ENCODE measurements around the gene TTI1.

TTI1 gene

DNA sequence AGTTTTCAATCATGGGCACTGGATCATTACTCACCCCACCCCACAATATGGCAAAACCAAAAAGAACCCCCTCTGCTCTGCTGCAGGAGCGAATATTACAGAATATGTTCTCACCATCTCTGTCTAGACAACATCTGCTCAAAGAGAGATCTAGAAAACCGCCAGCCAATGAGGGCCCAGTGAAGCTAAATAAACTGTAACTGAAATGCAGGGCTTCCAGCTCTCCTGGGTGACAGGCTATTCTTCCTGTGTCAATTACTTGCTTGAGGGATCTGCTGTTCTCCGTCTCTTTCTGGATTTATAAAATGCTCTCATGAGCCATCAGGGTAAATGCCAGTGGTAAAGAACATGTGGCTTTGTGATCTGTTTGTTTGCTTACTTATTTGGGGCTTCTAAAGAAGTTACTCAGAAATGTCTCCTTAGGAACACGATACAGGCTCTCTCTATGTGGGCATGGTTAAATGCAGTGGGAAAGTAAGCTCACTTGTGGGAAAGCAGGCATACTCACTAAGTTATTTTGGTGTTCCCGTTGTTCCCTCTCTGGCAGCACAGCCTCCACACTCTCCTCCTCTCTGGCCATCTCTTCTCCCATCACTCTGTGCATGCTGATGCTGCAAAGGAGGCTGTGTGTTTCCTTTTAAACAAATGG, 44.8 kb downstream of the TTI1 start:
- Histone ChIP-seq H3K4me1 (ENCODE audit: control insufficient read depth, insufficient read depth, low read length, unreplicated experiment) (peaks cover 35% of the 10 kb centered on the region), H3K79me2 (ENCODE audit: control insufficient read depth, insufficient read depth, low read length, unreplicated experiment) (no peaks in the 10 kb centered on the region), H3K27ac (ENCODE audit: low read depth, low read length) (no peak overlapping the region), H2AFZ (ENCODE audit: low read length, unreplicated experiment) (no peak overlapping the region), H3K27me3 (ENCODE audit: insufficient read depth, low read length) (no peaks in the 10 kb centered on the region), H3K36me3 (ENCODE audit: insufficient read depth, low read length) (no peaks in the 10 kb centered on the region), H3K4me3 (ENCODE audit: low read depth, low read length) (no peak overlapping the region)

DNA sequence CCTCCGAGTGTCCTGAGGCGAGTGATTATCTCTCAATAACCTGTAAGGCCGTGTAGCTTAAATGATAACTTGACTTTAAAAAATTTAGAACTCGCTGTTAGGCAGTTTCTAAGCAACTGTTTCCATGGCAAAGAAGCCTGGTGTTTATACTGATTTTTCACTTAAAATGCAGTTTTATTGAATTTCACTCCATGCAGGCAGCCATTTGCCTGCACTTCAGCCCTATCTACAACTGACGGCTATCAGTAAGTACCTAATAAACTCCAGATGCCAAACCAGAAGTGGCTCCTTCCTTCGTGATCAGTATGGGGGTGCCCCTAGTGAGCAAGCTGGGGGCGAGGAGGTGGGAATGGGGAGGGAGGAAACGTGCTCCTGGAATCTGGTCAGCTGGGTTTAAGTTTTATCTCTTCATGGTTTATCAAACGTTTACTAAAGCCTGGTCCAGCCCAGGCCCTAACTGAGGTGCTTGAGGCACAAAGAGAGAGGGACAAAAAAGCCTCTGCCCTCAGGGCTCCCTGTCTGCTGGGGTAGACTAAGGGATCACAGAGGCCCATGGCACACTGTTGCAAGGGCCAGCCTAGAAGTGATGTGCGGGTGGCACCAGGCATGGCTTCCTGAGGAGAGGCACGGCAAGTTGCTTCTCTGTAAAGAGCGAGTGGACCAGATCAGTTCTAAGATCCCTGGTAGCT, 45.5 kb downstream of the TTI1 start:
- Histone ChIP-seq H3K36me3 (ENCODE audit: insufficient read depth, low read length) (no peaks in the 10 kb centered on the region), H3K4me1 (ENCODE audit: control insufficient read depth, insufficient read depth, low read length, unreplicated experiment) (peaks cover 31% of the 10 kb centered on the region)

DNA sequence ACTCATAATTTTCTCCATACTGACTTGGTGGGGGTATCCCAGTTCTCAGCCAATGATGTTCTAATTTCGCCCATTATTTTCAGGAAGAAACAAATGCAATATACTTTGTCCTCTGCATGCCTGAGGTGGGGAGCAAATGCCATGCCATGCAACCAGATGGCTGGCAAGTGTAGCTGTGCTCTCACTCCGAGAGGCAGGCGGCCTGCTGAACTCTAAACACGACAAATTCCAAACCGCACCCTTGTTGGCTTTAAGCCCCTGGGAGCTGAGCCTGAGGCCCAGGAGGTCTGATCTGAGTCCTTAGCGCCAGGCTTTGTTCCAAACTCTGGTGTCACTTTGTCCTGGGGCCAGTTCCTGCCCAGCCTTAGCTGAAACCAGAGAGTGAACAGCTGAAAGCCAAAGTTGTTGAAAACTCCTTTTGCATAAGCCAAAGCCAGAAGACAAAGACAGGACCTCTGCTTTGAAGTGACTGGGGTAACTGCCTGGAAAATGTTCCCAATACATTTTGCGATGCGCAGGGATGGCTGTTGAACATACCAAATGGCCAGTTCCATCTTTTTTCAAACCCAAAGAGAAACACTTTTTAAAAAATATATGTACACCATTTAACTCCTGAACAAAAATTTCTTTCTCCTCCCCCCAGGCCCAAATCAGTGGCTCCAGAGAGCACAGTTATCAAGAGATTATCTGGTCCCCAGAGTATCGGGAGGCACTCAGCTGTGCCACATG, 46.2 kb downstream of the TTI1 start:
- no peaks in the 10 kb centered on the region for H3K36me3 ChIP-seq (ENCODE audit: insufficient read depth, low read length)
- no peak overlapping the region for H3K4me3 ChIP-seq (ENCODE audit: low read depth, low read length)
- no peaks in the 10 kb centered on the region for H3K79me2 ChIP-seq (ENCODE audit: control insufficient read depth, insufficient read depth, low read length, unreplicated experiment)
- peaks cover 27% of the 10 kb centered on the region for H3K4me1 ChIP-seq (ENCODE audit: control insufficient read depth, insufficient read depth, low read length, unreplicated experiment)
- H3K27me3 ChIP-seq (ENCODE audit: insufficient read depth, low read length) = no peaks in the 10 kb centered on the region
- no peak overlapping the region for H2AFZ ChIP-seq (ENCODE audit: low read length, unreplicated experiment)
- no peak overlapping the region for H3K27ac ChIP-seq (ENCODE audit: low read depth, low read length)

More for the DNA sequence above, 45.5 kb downstream of the TTI1 start:
- no peaks in the 10 kb centered on the region for H3K79me2 ChIP-seq (ENCODE audit: control insufficient read depth, insufficient read depth, low read length, unreplicated experiment)
- H3K4me3 ChIP-seq (ENCODE audit: low read depth, low read length) = no peak overlapping the region
- no peaks in the 10 kb centered on the region for H3K27me3 ChIP-seq (ENCODE audit: insufficient read depth, low read length)
- no peak overlapping the region for H2AFZ ChIP-seq (ENCODE audit: low read length, unreplicated experiment)
- H3K27ac ChIP-seq (ENCODE audit: low read depth, low read length) = no peak overlapping the region

DNA sequence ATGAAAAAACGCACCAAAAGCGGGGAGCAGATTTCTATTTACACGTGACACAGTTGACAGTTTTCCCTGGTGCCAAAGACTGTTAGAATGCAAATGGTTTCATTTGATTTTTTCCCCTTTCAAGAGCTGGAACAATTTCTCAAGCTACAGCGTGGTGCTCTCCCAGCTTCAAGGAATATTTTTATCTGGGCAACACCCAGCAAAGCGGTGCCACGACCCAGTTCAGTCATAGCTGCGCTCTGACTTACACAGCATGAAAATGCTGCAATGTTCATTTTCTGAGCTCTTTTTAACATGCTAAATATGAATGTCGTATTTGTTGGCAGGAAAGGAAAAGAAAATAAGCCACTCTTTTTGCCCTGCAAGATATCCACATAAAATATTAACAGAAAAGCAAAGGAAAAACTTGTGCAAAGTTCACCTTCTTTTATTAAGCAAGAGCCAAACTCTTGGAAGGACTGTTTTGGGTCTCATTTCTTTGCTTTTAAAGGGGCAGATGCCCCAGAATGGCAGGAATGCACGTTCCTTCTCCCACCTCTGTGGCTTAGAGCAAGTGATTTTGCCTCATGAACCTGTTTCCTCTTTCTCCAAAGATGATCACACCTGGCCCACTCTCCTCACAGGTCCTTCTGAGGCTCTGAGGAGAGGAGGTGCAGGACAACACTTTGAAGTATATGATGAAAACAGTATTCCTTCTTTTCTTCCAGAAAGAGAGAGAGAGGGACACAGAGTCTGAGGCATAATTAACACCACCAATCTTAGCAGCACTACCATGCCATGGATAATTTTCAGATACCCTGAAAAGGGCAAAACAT, 47.0 kb downstream of the TTI1 start:
- H3K79me2 ChIP-seq (ENCODE audit: control insufficient read depth, insufficient read depth, low read length, unreplicated experiment) = no peaks in the 10 kb centered on the region
- H3K27me3 ChIP-seq (ENCODE audit: insufficient read depth, low read length) = no peaks in the 10 kb centered on the region
- H3K27ac ChIP-seq (ENCODE audit: low read depth, low read length) = no peak overlapping the region
- no peak overlapping the region for H3K4me3 ChIP-seq (ENCODE audit: low read depth, low read length)
- peaks cover 20% of the 10 kb centered on the region for H3K4me1 ChIP-seq (ENCODE audit: control insufficient read depth, insufficient read depth, low read length, unreplicated experiment)
- no peak overlapping the region for H2AFZ ChIP-seq (ENCODE audit: low read length, unreplicated experiment)
- 0 out of 2 replicates have a peak, but pooled peaks cover 4% of the 10 kb centered on the region for H3K36me3 ChIP-seq (ENCODE audit: insufficient read depth, low read length)

DNA sequence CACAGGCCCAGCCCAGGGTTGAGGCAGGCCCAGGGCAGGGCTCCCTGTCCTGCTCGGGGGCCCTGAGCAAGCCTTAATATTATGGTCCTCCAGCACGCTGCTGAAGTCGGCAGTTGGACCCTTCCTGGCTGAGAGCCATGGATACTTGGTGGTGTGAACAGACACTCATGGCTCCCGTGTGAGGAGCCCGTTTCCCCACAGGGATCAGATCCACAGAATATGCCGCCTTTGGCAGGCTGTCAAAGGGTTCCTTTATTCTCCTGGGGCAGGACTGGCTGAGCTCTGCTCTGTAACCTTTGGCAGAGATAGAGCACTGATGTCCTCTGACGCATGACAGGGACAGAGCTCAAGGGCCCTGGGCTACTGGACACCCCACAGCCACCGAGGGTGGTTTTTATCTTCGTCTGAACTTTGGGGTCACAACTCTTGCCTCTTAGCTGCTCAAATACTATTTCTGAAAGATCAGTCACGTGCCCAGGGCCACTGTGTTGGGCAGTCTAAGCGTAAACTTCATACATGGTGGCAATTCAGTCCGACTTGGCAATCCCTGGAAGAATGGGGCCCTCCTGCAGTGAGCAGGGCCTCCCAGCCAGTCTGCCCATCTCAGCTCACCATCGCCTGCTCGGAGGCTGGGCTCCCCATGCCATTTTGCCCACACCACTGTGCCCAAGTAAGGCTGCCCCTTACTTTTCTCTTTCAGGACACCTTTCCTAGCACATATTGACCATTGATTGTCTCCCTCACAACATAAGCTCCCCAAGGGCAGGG, 49.1 kb downstream of the TTI1 start:
- no peak overlapping the region for H2AFZ ChIP-seq (ENCODE audit: low read length, unreplicated experiment)
- no peak overlapping the region for H3K27ac ChIP-seq (ENCODE audit: low read depth, low read length)
- no peaks in the 10 kb centered on the region for H3K4me1 ChIP-seq (ENCODE audit: control insufficient read depth, insufficient read depth, low read length, unreplicated experiment)
- no peaks in the 10 kb centered on the region for H3K27me3 ChIP-seq (ENCODE audit: insufficient read depth, low read length)
- H3K36me3 ChIP-seq (ENCODE audit: insufficient read depth, low read length) = 0 out of 2 replicates have a peak, but pooled peaks cover 4% of the 10 kb centered on the region
- H3K79me2 ChIP-seq (ENCODE audit: control insufficient read depth, insufficient read depth, low read length, unreplicated experiment) = no peaks in the 10 kb centered on the region
- H3K4me3 ChIP-seq (ENCODE audit: low read depth, low read length) = no peak overlapping the region

DNA sequence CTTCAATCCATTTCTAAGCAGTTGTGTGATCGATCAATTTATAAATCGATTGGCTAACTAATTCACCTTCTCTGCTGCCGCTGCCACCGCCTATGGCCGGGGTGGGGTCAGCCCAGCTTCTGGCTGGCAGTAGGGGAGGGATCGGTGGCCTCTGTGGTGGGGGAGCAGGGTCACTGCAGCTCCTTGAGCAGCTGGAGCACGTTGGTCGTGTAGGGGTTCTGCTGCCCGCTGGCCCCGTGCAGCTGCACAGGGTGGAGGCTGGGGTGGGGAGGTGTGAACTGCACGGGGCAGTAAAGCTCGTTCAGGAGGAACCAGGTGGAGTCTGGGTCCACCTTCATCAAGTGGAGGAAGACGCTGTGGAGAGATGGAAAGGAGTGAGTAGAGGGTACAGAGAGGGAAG, 50.0 kb downstream of the TTI1 start:
- Histone ChIP-seq H3K27ac (ENCODE audit: low read depth, low read length) (no peak overlapping the region), H3K4me3 (ENCODE audit: low read depth, low read length) (no peak overlapping the region), H3K27me3 (ENCODE audit: insufficient read depth, low read length) (no peaks in the 10 kb centered on the region), H3K79me2 (ENCODE audit: control insufficient read depth, insufficient read depth, low read length, unreplicated experiment) (no peaks in the 10 kb centered on the region), H3K4me1 (ENCODE audit: control insufficient read depth, insufficient read depth, low read length, unreplicated experiment) (no peaks in the 10 kb centered on the region), H3K36me3 (ENCODE audit: insufficient read depth, low read length) (0 out of 2 replicates have a peak, but pooled peaks cover 4% of the 10 kb centered on the region), H2AFZ (ENCODE audit: low read length, unreplicated experiment) (no peak overlapping the region)

DNA sequence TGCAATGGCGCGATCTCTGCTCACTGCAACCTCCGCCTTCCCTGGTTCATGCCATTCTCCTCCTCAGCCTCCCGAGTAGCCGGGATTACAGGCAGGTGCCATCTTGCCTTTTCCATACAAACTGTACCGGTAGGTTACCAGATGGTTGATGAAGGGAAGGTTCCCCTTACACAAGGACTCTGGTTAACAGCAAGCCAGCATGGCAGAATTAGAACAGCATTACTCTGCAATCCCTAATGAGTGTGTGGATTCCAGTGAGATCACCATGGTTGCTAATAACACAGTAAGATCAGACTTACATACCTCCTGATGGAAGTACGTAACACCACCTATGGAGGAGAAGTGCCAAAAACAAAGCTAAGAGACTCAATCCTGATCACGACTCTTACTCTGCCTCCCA, 51.7 kb downstream of the TTI1 start:
- H3K79me2 ChIP-seq (ENCODE audit: control insufficient read depth, insufficient read depth, low read length, unreplicated experiment) = no peaks in the 10 kb centered on the region
- no peak overlapping the region for H3K4me3 ChIP-seq (ENCODE audit: low read depth, low read length)
- no peaks in the 10 kb centered on the region for H3K4me1 ChIP-seq (ENCODE audit: control insufficient read depth, insufficient read depth, low read length, unreplicated experiment)
- 0 out of 2 replicates have a peak, but pooled peaks cover 4% of the 10 kb centered on the region for H3K36me3 ChIP-seq (ENCODE audit: insufficient read depth, low read length)
- H3K27ac ChIP-seq (ENCODE audit: low read depth, low read length) = no peak overlapping the region
- no peaks in the 10 kb centered on the region for H3K27me3 ChIP-seq (ENCODE audit: insufficient read depth, low read length)
- H2AFZ ChIP-seq (ENCODE audit: low read length, unreplicated experiment) = no peak overlapping the region

DNA sequence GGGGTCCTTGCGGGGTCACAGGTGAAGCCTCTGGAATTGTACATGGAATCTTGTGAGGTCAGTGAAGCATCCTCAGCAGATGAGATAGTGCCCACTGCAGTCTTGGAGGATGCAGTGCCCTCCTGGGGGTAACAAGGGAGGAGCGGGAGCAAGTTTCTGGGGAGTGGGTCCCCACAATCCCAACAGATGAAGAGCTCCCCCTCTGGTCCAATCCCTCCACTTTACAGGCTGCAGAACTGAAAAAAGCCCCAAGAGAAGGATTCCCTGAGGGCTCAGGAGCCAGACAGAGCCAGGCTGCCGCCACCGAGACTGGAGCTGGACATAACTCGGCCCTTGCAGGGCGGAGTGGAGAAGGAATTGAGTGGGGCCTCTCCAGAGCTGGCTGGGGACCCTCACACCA, 52.4 kb downstream of the TTI1 start:
- no peaks in the 10 kb centered on the region for H3K27me3 ChIP-seq (ENCODE audit: insufficient read depth, low read length)
- H2AFZ ChIP-seq (ENCODE audit: low read length, unreplicated experiment) = no peak overlapping the region
- no peak overlapping the region for H3K4me3 ChIP-seq (ENCODE audit: low read depth, low read length)
- H3K27ac ChIP-seq (ENCODE audit: low read depth, low read length) = no peak overlapping the region
- 0 out of 2 replicates have a peak, but pooled peaks cover 4% of the 10 kb centered on the region for H3K36me3 ChIP-seq (ENCODE audit: insufficient read depth, low read length)
- H3K79me2 ChIP-seq (ENCODE audit: control insufficient read depth, insufficient read depth, low read length, unreplicated experiment) = no peaks in the 10 kb centered on the region
- H3K4me1 ChIP-seq (ENCODE audit: control insufficient read depth, insufficient read depth, low read length, unreplicated experiment) = no peaks in the 10 kb centered on the region

DNA sequence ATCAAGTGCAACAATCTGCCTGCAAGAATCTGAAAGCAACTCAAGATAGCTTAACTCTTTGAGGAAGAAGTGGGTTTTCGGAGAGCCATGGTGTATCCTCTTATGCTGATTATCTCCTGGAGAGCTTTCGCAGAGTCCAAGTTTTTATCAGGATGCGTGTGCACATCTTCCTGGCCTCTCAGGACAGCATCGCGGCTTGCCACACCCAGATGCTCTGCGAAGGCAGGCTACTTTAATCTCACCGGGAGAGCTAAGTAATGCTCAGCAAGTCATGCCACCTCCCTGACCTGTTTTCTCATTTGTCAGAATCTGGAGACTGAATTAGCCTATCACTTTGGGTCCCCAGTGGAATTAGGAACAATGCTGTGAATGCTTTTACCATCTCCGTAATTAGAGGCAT, 52.9 kb downstream of the TTI1 start:
- Histone ChIP-seq H3K4me1 (ENCODE audit: control insufficient read depth, insufficient read depth, low read length, unreplicated experiment) (no peaks in the 10 kb centered on the region), H3K4me3 (ENCODE audit: low read depth, low read length) (no peak overlapping the region), H2AFZ (ENCODE audit: low read length, unreplicated experiment) (no peak overlapping the region), H3K27ac (ENCODE audit: low read depth, low read length) (no peak overlapping the region), H3K36me3 (ENCODE audit: insufficient read depth, low read length) (0 out of 2 replicates have a peak, but pooled peaks cover 4% of the 10 kb centered on the region), H3K79me2 (ENCODE audit: control insufficient read depth, insufficient read depth, low read length, unreplicated experiment) (no peaks in the 10 kb centered on the region), H3K27me3 (ENCODE audit: insufficient read depth, low read length) (no peaks in the 10 kb centered on the region)
